Measurements from ENCODE around the gene HPCA. TPM values are rescaled to one million over a fixed set of nuclear protein-coding genes. Genes with fewer than 3 reads are reported as not detected.

The HPCA gene
- total RNA-seq, 2 donors from 2014 or later: 1.2 TPM; not detected in 1

DNA sequence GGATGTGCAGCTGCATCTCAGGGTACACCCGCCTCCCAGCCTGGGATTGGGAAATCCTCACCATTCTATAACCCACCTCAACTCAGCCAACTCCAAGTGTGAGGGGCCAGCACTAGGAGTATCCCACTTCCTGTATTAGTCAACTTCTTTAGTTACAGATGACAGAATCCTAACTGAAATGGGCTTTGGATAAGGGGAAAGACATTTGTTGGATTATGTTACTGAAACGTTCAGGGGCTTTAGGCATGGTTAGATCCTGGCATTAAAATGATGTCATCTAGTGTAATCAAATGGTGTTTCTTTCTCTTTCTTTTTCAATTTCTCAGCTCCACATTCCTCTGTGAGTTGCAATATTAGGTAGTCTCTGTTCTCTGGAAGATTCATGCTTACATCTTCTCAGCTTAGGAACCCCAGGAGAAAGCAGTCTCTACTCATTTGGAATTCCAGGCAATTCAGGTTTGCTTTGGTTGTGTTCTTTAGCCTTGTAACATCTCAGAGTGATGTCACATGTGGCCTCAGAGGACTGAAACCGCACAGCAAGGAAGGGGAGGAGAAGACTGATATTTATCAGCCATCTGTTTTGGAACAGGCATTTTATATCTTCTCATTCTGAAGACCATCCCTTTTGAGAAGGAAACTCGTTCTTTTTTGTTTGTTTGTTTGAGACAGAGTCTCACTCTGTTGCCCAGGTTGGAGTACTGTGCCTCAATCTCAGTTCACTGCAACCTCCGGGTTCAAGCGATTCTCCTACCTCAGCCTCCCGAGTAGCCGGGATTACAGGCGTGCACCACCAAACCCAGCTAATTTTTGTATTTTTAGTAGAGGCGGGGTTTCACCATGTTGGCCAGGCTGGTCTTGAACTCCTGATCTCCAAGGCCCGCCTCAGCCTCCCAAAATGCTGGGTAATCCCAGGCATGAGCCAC lies 33.8 kb downstream of the HPCA start:
- Mint-ChIP-seq H3K4me3 (no peak overlapping the region), H3K36me3 (ENCODE audit: low read depth) (no peaks in the 10 kb centered on the region), H3K27ac (no peak overlapping the region), H3K4me1 (peaks cover 3% of the 10 kb centered on the region), H3K9me3 (no peaks in the 10 kb centered on the region), H3K27me3 (ENCODE audit: insufficient read depth) (peaks cover 49% of the 10 kb centered on the region)
- Histone ChIP-seq H3K9me3 (ENCODE audit: control insufficient read depth, low read length) (no peaks in the 10 kb centered on the region), H3K36me3 (ENCODE audit: control insufficient read depth, insufficient read depth, low read length) (no peaks in the 10 kb centered on the region), H3K4me1 (ENCODE audit: control insufficient read depth, insufficient read depth, low read length) (no peaks in the 10 kb centered on the region), H3K4me3 (ENCODE audit: low read length) (no peak overlapping the region), H3K9ac (ENCODE audit: extremely low read depth, low read length, poor library complexity, severe bottlenecking) (no peak overlapping the region), H3K27me3 (ENCODE audit: control insufficient read depth, insufficient read depth, low read length, poor library complexity, severe bottlenecking) (peaks cover 32% of the 10 kb centered on the region), H3K27ac (ENCODE audit: low read depth, low read length) (no peak overlapping the region)
- 90 to 91% methylated on average over 9 to 11 of the region's 11 CpGs for WGBS, 2 experiments (ENCODE audit: insufficient coverage in 1 of 2, insufficient read length in 1 of 2)
- no peak for DNase-seq
- TF ChIP-seq, protein P1, sequence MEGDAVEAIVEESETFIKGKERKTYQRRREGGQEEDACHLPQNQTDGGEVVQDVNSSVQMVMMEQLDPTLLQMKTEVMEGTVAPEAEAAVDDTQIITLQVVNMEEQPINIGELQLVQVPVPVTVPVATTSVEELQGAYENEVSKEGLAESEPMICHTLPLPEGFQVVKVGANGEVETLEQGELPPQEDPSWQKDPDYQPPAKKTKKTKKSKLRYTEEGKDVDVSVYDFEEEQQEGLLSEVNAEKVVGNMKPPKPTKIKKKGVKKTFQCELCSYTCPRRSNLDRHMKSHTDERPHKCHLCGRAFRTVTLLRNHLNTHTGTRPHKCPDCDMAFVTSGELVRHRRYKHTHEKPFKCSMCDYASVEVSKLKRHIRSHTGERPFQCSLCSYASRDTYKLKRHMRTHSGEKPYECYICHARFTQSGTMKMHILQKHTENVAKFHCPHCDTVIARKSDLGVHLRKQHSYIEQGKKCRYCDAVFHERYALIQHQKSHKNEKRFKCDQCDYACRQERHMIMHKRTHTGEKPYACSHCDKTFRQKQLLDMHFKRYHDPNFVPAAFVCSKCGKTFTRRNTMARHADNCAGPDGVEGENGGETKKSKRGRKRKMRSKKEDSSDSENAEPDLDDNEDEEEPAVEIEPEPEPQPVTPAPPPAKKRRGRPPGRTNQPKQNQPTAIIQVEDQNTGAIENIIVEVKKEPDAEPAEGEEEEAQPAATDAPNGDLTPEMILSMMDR (conservative IDR thresholded peaks at IDR 0.05): no peak

DNA sequence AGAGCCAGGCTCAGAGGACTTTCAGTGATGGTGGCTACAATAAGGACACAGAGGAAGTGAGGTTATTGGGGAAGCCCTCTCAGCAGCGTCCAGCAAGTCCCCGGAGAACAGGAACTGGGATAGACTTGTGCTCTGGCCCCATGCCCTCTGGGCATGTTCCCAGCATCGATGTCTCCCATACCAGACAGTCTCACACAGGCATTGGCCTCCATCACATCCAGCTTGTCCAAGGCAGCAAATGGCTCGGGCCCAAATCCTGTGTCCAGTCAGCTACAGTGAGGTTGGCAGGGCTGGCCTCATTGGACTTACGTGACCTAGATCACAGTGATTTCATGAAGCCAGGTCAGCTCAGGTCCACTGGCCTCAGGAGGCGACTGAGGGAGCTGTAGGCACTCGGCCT lies 34.5 kb downstream of the HPCA start:
- TF ChIP-seq, protein P1 (conservative IDR thresholded peaks at IDR 0.05): no peak
- Histone ChIP-seq H3K9ac (ENCODE audit: extremely low read depth, low read length, poor library complexity, severe bottlenecking) (no peak overlapping the region), H3K27me3 (ENCODE audit: control insufficient read depth, insufficient read depth, low read length, poor library complexity, severe bottlenecking) (peaks cover 38% of the 10 kb centered on the region), H3K36me3 (ENCODE audit: control insufficient read depth, insufficient read depth, low read length) (no peaks in the 10 kb centered on the region), H3K4me1 (ENCODE audit: control insufficient read depth, insufficient read depth, low read length) (no peaks in the 10 kb centered on the region), H3K4me3 (ENCODE audit: low read length) (no peak overlapping the region), H3K9me3 (ENCODE audit: control insufficient read depth, low read length) (no peaks in the 10 kb centered on the region), H3K27ac (ENCODE audit: low read depth, low read length) (no peak overlapping the region)
- WGBS, 2 experiments (ENCODE audit: insufficient coverage in 1 of 2, insufficient read length in 1 of 2): 93 to 97% methylated on average over 7 of the region's 7 CpGs
- H3K4me3 Mint-ChIP-seq: no peak overlapping the region
- no peak overlapping the region for H3K27ac Mint-ChIP-seq
- H3K27me3 Mint-ChIP-seq (ENCODE audit: insufficient read depth): peaks cover 56% of the 10 kb centered on the region
- peaks cover 11% of the 10 kb centered on the region for H3K4me1 Mint-ChIP-seq
- H3K9me3 Mint-ChIP-seq: no peaks in the 10 kb centered on the region
- H3K36me3 Mint-ChIP-seq (ENCODE audit: low read depth): no peaks in the 10 kb centered on the region
- DNase-seq: no peak

DNA sequence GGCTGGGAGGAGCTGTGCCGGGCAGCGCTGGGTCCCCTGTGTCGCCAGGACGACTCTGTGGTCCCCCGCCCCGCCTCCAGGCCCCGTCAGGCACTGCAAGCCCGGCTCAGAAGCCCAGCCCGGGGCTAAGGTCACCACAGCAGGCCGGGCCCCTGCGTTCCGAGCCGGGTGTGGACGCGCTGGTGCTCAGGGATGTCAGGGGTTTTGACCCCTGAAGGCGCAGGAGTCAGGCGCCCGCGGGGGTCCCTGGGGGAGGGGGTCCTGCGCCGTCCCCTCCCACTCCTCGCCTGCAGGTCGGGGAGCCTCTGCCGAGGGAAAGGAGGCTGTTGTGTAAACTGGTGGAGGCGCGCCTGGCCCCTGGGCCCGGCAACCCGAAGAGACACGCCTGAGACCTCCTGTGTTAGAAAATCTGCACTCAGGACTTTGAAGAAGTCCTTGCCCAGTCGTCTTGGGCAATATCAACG lies 38.6 kb downstream of the HPCA start:
- Histone ChIP-seq H3K4me1 (ENCODE audit: control insufficient read depth, insufficient read depth, low read length) (no peaks in the 10 kb centered on the region), H3K27ac (ENCODE audit: low read depth, low read length) (no peak overlapping the region), H3K9ac (ENCODE audit: extremely low read depth, low read length, poor library complexity, severe bottlenecking) (no peak overlapping the region), H3K27me3 (ENCODE audit: control insufficient read depth, insufficient read depth, low read length, poor library complexity, severe bottlenecking) (peaks cover 50% of the 10 kb centered on the region), H3K36me3 (ENCODE audit: control insufficient read depth, insufficient read depth, low read length) (no peaks in the 10 kb centered on the region), H3K9me3 (ENCODE audit: control insufficient read depth, low read length) (peaks cover 6% of the 10 kb centered on the region), H3K4me3 (ENCODE audit: low read length) (peak overlapping the region; percentile 77)
- Mint-ChIP-seq H3K27ac (peak overlapping the region; percentile 85), H3K36me3 (ENCODE audit: low read depth) (no peaks in the 10 kb centered on the region), H3K4me1 (peaks cover 14% of the 10 kb centered on the region), H3K9me3 (no peaks in the 10 kb centered on the region), H3K4me3 (peak overlapping the region; percentile 64), H3K27me3 (ENCODE audit: insufficient read depth) (peaks cover 90% of the 10 kb centered on the region)
- DNase-seq: peak; percentile 89
- TF ChIP-seq, protein P1 (conservative IDR thresholded peaks at IDR 0.05): peak; percentile 57
- 3 to 9% methylated on average over 7 to 31 of the region's 31 CpGs for WGBS, 2 experiments (ENCODE audit: insufficient coverage in 1 of 2, insufficient read length in 1 of 2)

All from endodermal cell (in vitro differentiated cells).